ENCODE data around the gene ITGA7. TPM values are rescaled to one million over a fixed set of nuclear protein-coding genes. Genes with fewer than 3 reads are reported as not detected.
A peak's percentile ranks its signal among the peaks of the same experiment; 100 is the strongest.

ITGA7 gene
- total RNA-seq, 1 donor from 2014 or later: 0.79 TPM

DNA sequence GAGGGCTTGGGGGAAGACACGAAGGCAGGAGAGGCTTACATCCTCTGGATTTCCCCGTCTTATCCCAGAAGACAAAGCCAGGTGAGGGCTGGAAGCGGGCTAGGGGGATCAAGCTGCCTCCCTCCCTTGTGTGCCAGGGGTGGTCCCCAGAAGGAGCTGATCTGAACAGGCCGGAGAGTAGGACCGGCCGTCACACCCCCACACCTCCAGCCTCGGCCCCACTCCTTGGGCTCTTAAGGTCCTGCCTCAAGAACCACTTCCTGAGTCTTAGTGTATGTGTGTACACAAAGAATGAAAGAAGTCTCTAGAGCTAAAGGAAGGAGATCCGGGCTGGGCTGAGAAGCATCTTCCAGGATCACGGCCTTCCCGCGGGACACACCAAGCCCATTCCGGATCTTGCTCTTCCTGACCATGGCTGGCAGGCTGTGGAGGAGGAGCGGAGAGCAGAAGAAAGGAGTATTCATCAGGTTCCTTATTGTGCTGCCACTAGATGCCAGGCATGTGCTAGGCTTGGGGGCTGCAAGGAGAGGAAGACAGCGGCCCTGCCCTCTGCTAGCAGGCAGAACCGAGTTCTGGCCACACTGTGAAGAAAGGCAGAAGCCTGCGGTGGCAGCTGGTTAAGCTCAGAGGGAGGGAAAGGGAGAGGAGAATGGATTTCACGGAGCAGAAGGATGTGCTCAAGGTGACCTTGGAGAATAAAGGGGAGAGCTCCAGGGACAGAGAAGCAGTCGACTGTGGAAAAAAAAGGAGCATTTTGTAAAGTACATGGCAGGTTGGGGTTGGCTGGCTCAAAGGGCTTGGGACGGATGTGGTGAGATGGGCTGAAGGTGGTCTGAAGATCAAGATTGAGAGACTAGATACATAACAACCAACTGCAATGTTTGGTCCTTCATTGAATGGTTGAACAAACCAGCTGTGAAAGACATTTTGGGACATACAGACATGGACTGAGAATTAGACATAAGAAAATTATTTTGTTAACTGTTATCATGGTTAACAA is 22.4 kb upstream of the ITGA7 start:
- FAIRE-seq: no peak

GRCh38 chr12:55728939-55729818 is 21.5 kb upstream of the ITGA7 start, which contains the start of gene CD63:
Gene CD63, minus strand, starts transcription at chr12:55729009. Its CDS starts 668 bp downstream, at chr12:55728341.
- H3K27me3 ChIP-seq (ENCODE audit: control insufficient read depth, insufficient read depth, low read length): no peaks in the 10 kb centered on the region
- TF ChIP-seq, protein P1, sequence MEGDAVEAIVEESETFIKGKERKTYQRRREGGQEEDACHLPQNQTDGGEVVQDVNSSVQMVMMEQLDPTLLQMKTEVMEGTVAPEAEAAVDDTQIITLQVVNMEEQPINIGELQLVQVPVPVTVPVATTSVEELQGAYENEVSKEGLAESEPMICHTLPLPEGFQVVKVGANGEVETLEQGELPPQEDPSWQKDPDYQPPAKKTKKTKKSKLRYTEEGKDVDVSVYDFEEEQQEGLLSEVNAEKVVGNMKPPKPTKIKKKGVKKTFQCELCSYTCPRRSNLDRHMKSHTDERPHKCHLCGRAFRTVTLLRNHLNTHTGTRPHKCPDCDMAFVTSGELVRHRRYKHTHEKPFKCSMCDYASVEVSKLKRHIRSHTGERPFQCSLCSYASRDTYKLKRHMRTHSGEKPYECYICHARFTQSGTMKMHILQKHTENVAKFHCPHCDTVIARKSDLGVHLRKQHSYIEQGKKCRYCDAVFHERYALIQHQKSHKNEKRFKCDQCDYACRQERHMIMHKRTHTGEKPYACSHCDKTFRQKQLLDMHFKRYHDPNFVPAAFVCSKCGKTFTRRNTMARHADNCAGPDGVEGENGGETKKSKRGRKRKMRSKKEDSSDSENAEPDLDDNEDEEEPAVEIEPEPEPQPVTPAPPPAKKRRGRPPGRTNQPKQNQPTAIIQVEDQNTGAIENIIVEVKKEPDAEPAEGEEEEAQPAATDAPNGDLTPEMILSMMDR (IDR thresholded peaks at IDR 0.05; ENCODE audit: insufficient read depth, low read length, severe bottlenecking): no peak
- peak within 1 kb of the TSS; percentile 85 for H3K4me3 ChIP-seq (ENCODE audit: low read depth, low read length)
- peak; percentile 90 for DNase-seq (ENCODE audit: low read depth)
- peaks cover 20% of the 10 kb centered on the region for H3K36me3 ChIP-seq (ENCODE audit: control insufficient read depth, insufficient read depth, low read length)
- no peak for FAIRE-seq

More for the DNA sequence above, 22.4 kb upstream of the ITGA7 start:
- Histone ChIP-seq H3K4me3 (ENCODE audit: low read depth, low read length) (peak overlapping the region; percentile 85), H3K36me3 (ENCODE audit: control insufficient read depth, insufficient read depth, low read length) (peaks cover 14% of the 10 kb centered on the region), H3K27me3 (ENCODE audit: control insufficient read depth, insufficient read depth, low read length) (no peaks in the 10 kb centered on the region)
- no peak for DNase-seq (ENCODE audit: low read depth)
- TF ChIP-seq, protein P1 (IDR thresholded peaks at IDR 0.05; ENCODE audit: insufficient read depth, low read length, severe bottlenecking): no peak

DNA sequence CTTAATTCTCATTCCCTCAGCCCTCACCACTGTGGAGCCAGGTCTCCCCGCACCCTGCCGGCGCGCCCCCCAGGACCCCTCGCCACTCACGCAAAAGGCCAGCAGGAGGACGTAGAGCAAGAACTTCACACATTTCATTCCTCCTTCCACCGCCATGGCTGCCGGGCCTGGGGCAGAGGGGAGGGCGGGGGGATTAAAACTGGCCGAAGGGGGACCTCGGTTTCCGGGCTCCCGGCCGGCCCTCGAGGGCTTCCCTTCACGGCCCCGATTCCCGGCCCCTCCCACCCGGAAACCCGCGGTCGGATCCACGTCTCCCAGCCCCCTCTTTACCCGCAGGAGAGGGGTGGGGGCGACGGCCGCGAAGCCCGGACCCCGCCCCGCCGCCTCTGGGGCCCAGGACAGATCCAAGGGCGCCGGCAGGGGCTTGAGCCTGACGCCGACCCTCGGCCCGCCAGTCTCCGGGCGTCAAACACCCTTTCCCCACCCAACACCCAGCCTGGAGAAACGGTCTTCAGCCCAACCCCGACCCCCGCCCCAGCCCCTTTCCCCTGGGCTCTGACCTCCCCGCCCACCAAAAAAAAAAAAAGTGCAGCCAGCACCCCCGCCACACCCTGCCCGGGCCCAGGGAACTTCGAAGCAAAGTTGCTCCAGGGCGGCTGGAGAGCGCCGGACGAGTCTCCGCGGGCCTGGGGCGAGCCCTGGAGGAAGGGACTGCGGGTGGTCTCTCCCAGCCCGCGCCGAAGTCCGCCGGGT is 20.7 kb upstream of the ITGA7 start:
- DNase-seq (ENCODE audit: low read depth): no peak
- TF ChIP-seq, protein P1 (IDR thresholded peaks at IDR 0.05; ENCODE audit: insufficient read depth, low read length, severe bottlenecking): no peak
- FAIRE-seq: no peak
- Histone ChIP-seq H3K27me3 (ENCODE audit: control insufficient read depth, insufficient read depth, low read length) (no peaks in the 10 kb centered on the region), H3K36me3 (ENCODE audit: control insufficient read depth, insufficient read depth, low read length) (peaks cover 26% of the 10 kb centered on the region), H3K4me3 (ENCODE audit: low read depth, low read length) (peak overlapping the region; percentile 85)

- peak; percentile 25 for DNase-seq (ENCODE audit: low read depth)
- no peak for FAIRE-seq
- H3K36me3 ChIP-seq (ENCODE audit: control insufficient read depth, insufficient read depth, low read length): peaks cover 26% of the 10 kb centered on the region
- peak overlapping the region; percentile 85 for H3K4me3 ChIP-seq (ENCODE audit: low read depth, low read length)
- TF ChIP-seq, protein P1 (IDR thresholded peaks at IDR 0.05; ENCODE audit: insufficient read depth, low read length, severe bottlenecking): no peak
- H3K27me3 ChIP-seq (ENCODE audit: control insufficient read depth, insufficient read depth, low read length): no peaks in the 10 kb centered on the region
Observed at GRCh38 chr12:55727643-55728185, 20.0 kb upstream of the ITGA7 start.

- DNase-seq (ENCODE audit: low read depth) (no peak), FAIRE-seq (no peak)
- TF ChIP-seq, protein P1 (IDR thresholded peaks at IDR 0.05; ENCODE audit: insufficient read depth, low read length, severe bottlenecking): no peak
- H3K36me3 ChIP-seq (ENCODE audit: control insufficient read depth, insufficient read depth, low read length): peaks cover 26% of the 10 kb centered on the region
- H3K4me3 ChIP-seq (ENCODE audit: low read depth, low read length): peak overlapping the region; percentile 85
- no peaks in the 10 kb centered on the region for H3K27me3 ChIP-seq (ENCODE audit: control insufficient read depth, insufficient read depth, low read length)
Observed at GRCh38 chr12:55726971-55727370, 19.3 kb upstream of the ITGA7 start.
